ENCODE measurements around the gene ELMO1. TPM values are rescaled to one million over a fixed set of nuclear protein-coding genes. Genes with fewer than 3 reads are reported as not detected.

The ELMO1 gene
- total RNA-seq, 1 experiment from 2014 or later, result 7.8 TPM

DNA sequence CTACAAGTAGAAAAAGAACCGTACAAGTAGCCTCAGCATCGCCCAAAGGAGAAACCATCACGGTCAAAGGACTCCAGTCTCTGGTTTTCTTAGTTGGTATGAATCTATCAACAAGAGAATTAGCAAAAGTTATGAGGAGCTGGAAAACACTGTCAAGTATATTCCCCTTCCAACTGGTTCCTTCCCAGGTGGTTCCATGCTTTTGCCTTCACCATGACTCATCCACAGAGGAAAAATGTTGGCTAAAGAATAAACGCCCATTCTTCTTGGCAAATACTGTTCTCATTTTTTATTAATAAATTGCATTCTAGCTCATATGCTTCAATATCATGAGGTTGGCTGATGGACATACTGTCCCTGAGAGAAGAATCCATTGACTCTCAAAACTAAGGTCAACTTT, 6.4 kb downstream of the ELMO1 start:
- Mint-ChIP-seq H3K36me3 (ENCODE audit: insufficient read depth in 1 of 3, low read depth in 3 of 3) (no peaks in the 10 kb centered on the region), H3K4me3 (no peak overlapping the region), H3K4me1 (peaks cover 19 to 33% of the 10 kb centered on the region in 2 experiments), H3K27me3 (ENCODE audit: low read depth) (peaks cover 13% of the 10 kb centered on the region), H3K27ac (no peak overlapping the region; a peak in 1 of 7 replicates), H3K9me3 (no peaks in the 10 kb centered on the region)
- no peak overlapping the region for H3T11ph ChIP-seq (ENCODE audit: low read length)
- H3K23ac ChIP-seq (ENCODE audit: insufficient read length, low read depth, low read length), result no peak overlapping the region
- no peak for TF ChIP-seq CTCF (conservative IDR thresholded peaks at IDR 0.05)
- no peak overlapping the region for H3K14ac ChIP-seq (ENCODE audit: insufficient read depth, low read length)
- no peak overlapping the region for H4K5ac ChIP-seq (ENCODE audit: insufficient read length, low read depth, low read length)
- no peak overlapping the region for H4K8ac ChIP-seq (replicated peaks; ENCODE audit: insufficient read length, low read depth, low read length)
- H2AFZ ChIP-seq (ENCODE audit: low read length), result no peak overlapping the region
- H2BK5ac ChIP-seq (ENCODE audit: insufficient read length, low read length), result no peak overlapping the region
- no peak overlapping the region for H3K4ac ChIP-seq (ENCODE audit: low read depth, low read length)
- 0 out of 2 replicates have a peak, but pooled peaks cover 3% of the 10 kb centered on the region for H3K79me2 ChIP-seq (ENCODE audit: insufficient read depth, low read length)
- no peak overlapping the region for H2BK12ac ChIP-seq (ENCODE audit: insufficient read length, low read depth, low read length)
- H3K9me3 ChIP-seq (ENCODE audit: control insufficient read depth, low read depth, low read length), result no peaks in the 10 kb centered on the region
- no peak overlapping the region for H3K9ac ChIP-seq (ENCODE audit: extremely low read depth, insufficient read length, low read length)
- peaks cover 2% of the 10 kb centered on the region; the same call in 1 of the 2 replicates for H3K4me1 ChIP-seq (ENCODE audit: insufficient read depth, low read length)
- no peak overlapping the region for H2BK15ac ChIP-seq (ENCODE audit: low read depth, low read length)
- H4K20me1 ChIP-seq (ENCODE audit: control insufficient read depth, insufficient read depth, insufficient read length), result no peaks in the 10 kb centered on the region
- no peak overlapping the region for H2AK5ac ChIP-seq (ENCODE audit: insufficient read length, low read length)
- no peak overlapping the region for H4K91ac ChIP-seq (ENCODE audit: insufficient read length, low read depth, low read length)
- WGBS (ENCODE audit: extremely low coverage, insufficient read length, low lambda C conversion rate), result no CpG with 5 or more reads among the region's 4 CpGs
- H3K27me3 ChIP-seq (ENCODE audit: insufficient read depth, low read length), result no peaks in the 10 kb centered on the region
- no peak overlapping the region for H3K27ac ChIP-seq (ENCODE audit: insufficient read length, low read depth, low read length)
- no peak overlapping the region for H2BK20ac ChIP-seq (ENCODE audit: low read depth, low read length, poor library complexity, severe bottlenecking)
- H3K23me2 ChIP-seq (ENCODE audit: insufficient read length, low read depth, low read length, poor library complexity, severe bottlenecking), result peaks cover 2% of the 10 kb centered on the region
- no peak overlapping the region for H2BK120ac ChIP-seq (ENCODE audit: low read depth, low read length, poor library complexity, severe bottlenecking)
- H3K56ac ChIP-seq (ENCODE audit: insufficient read length, low read depth, low read length), result no peak overlapping the region
- no peak overlapping the region for H3K18ac ChIP-seq (ENCODE audit: insufficient read length, low read depth, low read length)
- H3K4me2 ChIP-seq (ENCODE audit: insufficient read depth, insufficient read length, low read length), result no peak overlapping the region
- H3K79me1 ChIP-seq (ENCODE audit: insufficient read depth, low read depth, low read length, poor library complexity, severe bottlenecking), result no peaks in the 10 kb centered on the region
- no peak for DNase-seq
